ENCODE results near the gene SPRED2. TPM values are rescaled to one million over a fixed set of nuclear protein-coding genes. Genes with fewer than 3 reads are reported as not detected.

The SPRED2 gene
- total RNA-seq, 2 experiments from 2014 or later, result 6.1 to 8.9 TPM

- Mint-ChIP-seq H3K36me3 (no peaks in the 10 kb centered on the region), H3K9me3 (no peaks in the 10 kb centered on the region), H3K27ac (no peak overlapping the region), H3K4me3 (no peak overlapping the region), H3K27me3 (peaks cover 6% of the 10 kb centered on the region), H3K4me1 (ENCODE audit: low read depth) (peaks cover 8% of the 10 kb centered on the region)
- intact Hi-C loops (cut with micrococcal nuclease), result no loop called here
- POLR2A ChIA-PET, result no interaction called here
- DNase-seq, result no peak
- CTCF ChIA-PET, result no interaction called here
Measured at GRCh38 chr2:65425276-65425675, 7.1 kb downstream of the SPRED2 start.

- POLR2A ChIA-PET, result no interaction called here
- peaks cover 5% of the 10 kb centered on the region for H3K27me3 Mint-ChIP-seq
Measured at GRCh38 chr2:65424391-65424790, 8.0 kb downstream of the SPRED2 start.

GRCh38 chr2:65421432-65421748 is 11.0 kb downstream of the SPRED2 start:
- DNase-seq, result no peak
- Mint-ChIP-seq H3K36me3 (no peaks in the 10 kb centered on the region), H3K27ac (no peak overlapping the region), H3K9me3 (no peaks in the 10 kb centered on the region), H3K27me3 (no peaks in the 10 kb centered on the region), H3K4me1 (ENCODE audit: low read depth) (peaks cover 25% of the 10 kb centered on the region), H3K4me3 (no peak overlapping the region)
- intact Hi-C loops (cut with micrococcal nuclease), result no loop called here
- ChIA-PET POLR2A (interaction anchor here (0.9 kb wide), 1 partner anchor 194 kb away, joined by 4 read pairs; no protein-coding TSS in a partner anchor), CTCF (no interaction called here)

More at GRCh38 chr2:65424391-65424790, 8.0 kb downstream of the SPRED2 start:
- peaks cover 8% of the 10 kb centered on the region for H3K4me1 Mint-ChIP-seq (ENCODE audit: low read depth)
- H3K27ac Mint-ChIP-seq, result no peak overlapping the region
- H3K9me3 Mint-ChIP-seq, result no peaks in the 10 kb centered on the region
- no peak overlapping the region for H3K4me3 Mint-ChIP-seq
- no peak for DNase-seq
- no peaks in the 10 kb centered on the region for H3K36me3 Mint-ChIP-seq
- CTCF ChIA-PET, result no interaction called here
- intact Hi-C loops (cut with micrococcal nuclease), result no loop called here

GRCh38 chr2:65420712-65421431 is 11.5 kb downstream of the SPRED2 start:
- no peaks in the 10 kb centered on the region for H3K27me3 Mint-ChIP-seq
- no peak for DNase-seq
- no peak overlapping the region for H3K27ac Mint-ChIP-seq
- peaks cover 27% of the 10 kb centered on the region for H3K4me1 Mint-ChIP-seq (ENCODE audit: low read depth)
- H3K4me3 Mint-ChIP-seq, result no peak overlapping the region
- intact Hi-C loops (cut with micrococcal nuclease), result no loop called here
- no peaks in the 10 kb centered on the region for H3K9me3 Mint-ChIP-seq
- ChIA-PET POLR2A (interaction anchor here (0.9 kb wide), 1 partner anchor 194 kb away, joined by 4 read pairs; no protein-coding TSS in a partner anchor), CTCF (no interaction called here)
- H3K36me3 Mint-ChIP-seq, result no peaks in the 10 kb centered on the region

GRCh38 chr2:65417509-65418085 is 14.8 kb downstream of the SPRED2 start:
- H3K4me3 Mint-ChIP-seq, result no peak overlapping the region
- no peaks in the 10 kb centered on the region for H3K27me3 Mint-ChIP-seq
- intact Hi-C loops (cut with micrococcal nuclease), result loop anchor here (1.0 to 5.0 kb wide), 3 partner anchors 13 to 35 kb away; no protein-coding TSS in a partner anchor
- no peaks in the 10 kb centered on the region for H3K36me3 Mint-ChIP-seq
- no peak for DNase-seq
- CTCF ChIA-PET, result no interaction called here
- H3K9me3 Mint-ChIP-seq, result no peaks in the 10 kb centered on the region
- POLR2A ChIA-PET, result interaction anchor here (0.8 to 1.5 kb wide), 3 partner anchors 14 to 51 kb away, joined by 3 to 4 read pairs (median 3); partner anchors contain the start of gene SPRED2
- H3K27ac Mint-ChIP-seq, result no peak overlapping the region
- H3K4me1 Mint-ChIP-seq (ENCODE audit: low read depth), result peaks cover 27% of the 10 kb centered on the region

- Mint-ChIP-seq H3K36me3 (no peaks in the 10 kb centered on the region), H3K9me3 (no peaks in the 10 kb centered on the region), H3K27ac (no peak overlapping the region), H3K4me3 (no peak overlapping the region), H3K27me3 (no peaks in the 10 kb centered on the region), H3K4me1 (ENCODE audit: low read depth) (peaks cover 27% of the 10 kb centered on the region)
- intact Hi-C loops (cut with micrococcal nuclease), result loop anchor here (1.0 to 5.0 kb wide), 3 partner anchors 14 to 35 kb away; no protein-coding TSS in a partner anchor
- no peak for DNase-seq
- ChIA-PET POLR2A (interaction anchor here (0.8 to 1.5 kb wide), 3 partner anchors 15 to 51 kb away, joined by 3 to 4 read pairs (median 3); partner anchors contain the start of gene SPRED2), CTCF (interaction anchor here (0.5 kb wide), 1 partner anchor 20 kb away, joined by 3 read pairs; no protein-coding TSS in a partner anchor)
Measured at GRCh38 chr2:65416945-65417344, 15.5 kb downstream of the SPRED2 start.

- CTCF ChIA-PET, result no interaction called here
- Mint-ChIP-seq H3K27me3 (no peaks in the 10 kb centered on the region), H3K27ac (no peak overlapping the region), H3K4me1 (ENCODE audit: low read depth) (peaks cover 27% of the 10 kb centered on the region), H3K4me3 (no peak overlapping the region), H3K36me3 (no peaks in the 10 kb centered on the region), H3K9me3 (no peaks in the 10 kb centered on the region)
- POLR2A ChIA-PET, result interaction anchor here (1.5 kb wide), 1 partner anchor 19 kb away, joined by 4 read pairs; no protein-coding TSS in a partner anchor
- DNase-seq, result no peak
- intact Hi-C loops (cut with micrococcal nuclease), result loop anchor here (2.0 to 5.0 kb wide), 2 partner anchors 14 to 34 kb away; no protein-coding TSS in a partner anchor
Measured at GRCh38 chr2:65416321-65416720, 16.1 kb downstream of the SPRED2 start.

- ChIA-PET POLR2A (no interaction called here), CTCF (no interaction called here)
- Mint-ChIP-seq H3K27me3 (no peaks in the 10 kb centered on the region), H3K9me3 (no peaks in the 10 kb centered on the region), H3K36me3 (no peaks in the 10 kb centered on the region), H3K4me1 (ENCODE audit: low read depth) (peaks cover 19% of the 10 kb centered on the region), H3K4me3 (no peak overlapping the region), H3K27ac (no peak overlapping the region)
- intact Hi-C loops (cut with micrococcal nuclease), result loop anchor here (5.0 kb wide), 1 partner anchor 33 kb away; no protein-coding TSS in a partner anchor
- DNase-seq, result no peak
Measured at GRCh38 chr2:65415091-65415490, 17.3 kb downstream of the SPRED2 start.

GRCh38 chr2:65413610-65414009 is 18.8 kb downstream of the SPRED2 start:
- ChIA-PET CTCF (no interaction called here), POLR2A (no interaction called here)

GRCh38 chr2:65413106-65413505 is 19.3 kb downstream of the SPRED2 start:
- ChIA-PET POLR2A (no interaction called here), CTCF (no interaction called here)
- Mint-ChIP-seq H3K36me3 (no peaks in the 10 kb centered on the region), H3K4me1 (ENCODE audit: low read depth) (peaks cover 18% of the 10 kb centered on the region), H3K27ac (no peak overlapping the region), H3K9me3 (no peaks in the 10 kb centered on the region), H3K4me3 (no peak overlapping the region), H3K27me3 (peaks cover 1% of the 10 kb centered on the region)
- intact Hi-C loops (cut with micrococcal nuclease), result no loop called here
- DNase-seq, result no peak

More at GRCh38 chr2:65413610-65414009, 18.8 kb downstream of the SPRED2 start:
- intact Hi-C loops (cut with micrococcal nuclease), result no loop called here
- peaks cover 19% of the 10 kb centered on the region for H3K4me1 Mint-ChIP-seq (ENCODE audit: low read depth)
- no peak overlapping the region for H3K4me3 Mint-ChIP-seq
- DNase-seq, result no peak
- H3K27me3 Mint-ChIP-seq, result peaks cover 1% of the 10 kb centered on the region
- H3K9me3 Mint-ChIP-seq, result no peaks in the 10 kb centered on the region
- H3K27ac Mint-ChIP-seq, result no peak overlapping the region
- H3K36me3 Mint-ChIP-seq, result no peaks in the 10 kb centered on the region

- Mint-ChIP-seq H3K27ac (no peak overlapping the region), H3K4me3 (no peak overlapping the region), H3K27me3 (peaks cover 2% of the 10 kb centered on the region), H3K4me1 (ENCODE audit: low read depth) (peaks cover 8% of the 10 kb centered on the region), H3K36me3 (no peaks in the 10 kb centered on the region), H3K9me3 (no peaks in the 10 kb centered on the region)
- DNase-seq, result no peak
- CTCF ChIA-PET, result interaction anchor here (0.6 kb wide), 1 partner anchor 110 kb away, joined by 4 read pairs; no protein-coding TSS in a partner anchor
- intact Hi-C loops (cut with micrococcal nuclease), result no loop called here
- POLR2A ChIA-PET, result no interaction called here
Measured at GRCh38 chr2:65411056-65411795, 21.2 kb downstream of the SPRED2 start.

- Mint-ChIP-seq H3K27ac (no peak overlapping the region), H3K9me3 (no peaks in the 10 kb centered on the region), H3K27me3 (peaks cover 5% of the 10 kb centered on the region), H3K4me1 (ENCODE audit: low read depth) (peaks cover 7% of the 10 kb centered on the region), H3K36me3 (no peaks in the 10 kb centered on the region), H3K4me3 (no peak overlapping the region)
- no peak for DNase-seq
- intact Hi-C loops (cut with micrococcal nuclease), result no loop called here
- CTCF ChIA-PET, result no interaction called here
- POLR2A ChIA-PET, result no interaction called here
Measured at GRCh38 chr2:65409045-65409444, 23.4 kb downstream of the SPRED2 start.
